Lower leg skin (tissue), 4 donors: Measurements from ENCODE around the gene PRPF8. TPM values are rescaled to one million over a fixed set of nuclear protein-coding genes. Genes with fewer than 3 reads are reported as not detected.
A peak's percentile ranks its signal among the peaks of the same experiment; 100 is the strongest.

Experiments used
- DNase-seq, 2 donors: peaks; one replicate each; pipeline ENCODE4 v3.0.0-alpha.2; 2019; ENCODE audit warnings: low spot score in 2 of 2
- H3K4me3 ChIP-seq: fragments of 200-600 bp; sonication (generic); 2 replicates; pipeline ENCODE4 v1.5.1; 2017; ENCODE audit warnings: mild to moderate bottlenecking, low read depth; ENCODE audit not compliant: poor library complexity, severe bottlenecking
- POLR2A ChIP-seq, 2 donors: fragments of 450-650 bp; IDR thresholded peaks; one replicate each; pipeline ENCODE4 v1.6.1; 2016 to 2017; ENCODE audit warnings: antibody characterized with exemption in 2 of 2, mild to moderate bottlenecking in 1 of 2, moderate library complexity in 1 of 2
- WGBS, 2 donors: methylation state at CpG; one replicate each; pipeline ENCODE4 v1.1.5; 2018; 5-methylcytosine and 5-hydroxymethylcytosine counted together
- intact Hi-C: fragments of 100-400 bp; cut with DNase I; formaldehyde crosslinking; loops from one replicate; pipeline ENCODE4 v1.15.0; 2023; ENCODE audit warnings: low total_unique reads
- total RNA-seq, 4 donors: library from RNA; depleted of rRNA; stranded (reverse); fragments of >200 nt; gene quantifications; one replicate each; pipeline ENCODE4 v1.1.0, GENCODE V29; 2016
- TF ChIP-seq, protein P1 (sequence below), 3 donors: fragments of 450-650 bp; IDR thresholded peaks; one replicate each; pipeline ENCODE4 v1.5.1; 2016; ENCODE audit warnings: antibody characterized with exemption in 3 of 3, mild to moderate bottlenecking in 3 of 3, moderate library complexity in 2 of 3

Gene PRPF8
- total RNA-seq, 4 donors from 2014 or later, result 140 to 228 (median 173) TPM

DNA sequence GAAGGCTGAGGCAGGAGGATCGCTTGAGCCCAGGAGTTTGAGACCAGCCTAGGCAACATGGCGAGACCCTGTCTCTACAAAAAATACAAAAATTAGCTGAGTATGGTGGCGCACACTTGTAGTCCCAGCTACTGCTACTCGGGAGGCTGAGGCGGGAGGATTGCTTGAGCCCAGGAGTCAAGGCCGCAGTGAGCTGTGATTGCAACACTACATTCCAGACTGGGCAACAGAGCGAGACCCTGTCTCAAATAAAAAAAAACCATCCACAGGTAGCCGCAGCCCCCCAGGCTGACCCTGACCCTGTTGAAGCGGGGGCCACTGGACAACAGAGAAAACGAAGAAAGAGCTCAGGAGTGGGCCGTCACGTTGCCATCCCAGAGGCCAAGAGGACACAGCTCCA is 60.0 kb downstream of the PRPF8 start:
- no peak for TF ChIP-seq POLR2A (IDR thresholded peaks at IDR 0.05)
- TF ChIP-seq, protein P1, sequence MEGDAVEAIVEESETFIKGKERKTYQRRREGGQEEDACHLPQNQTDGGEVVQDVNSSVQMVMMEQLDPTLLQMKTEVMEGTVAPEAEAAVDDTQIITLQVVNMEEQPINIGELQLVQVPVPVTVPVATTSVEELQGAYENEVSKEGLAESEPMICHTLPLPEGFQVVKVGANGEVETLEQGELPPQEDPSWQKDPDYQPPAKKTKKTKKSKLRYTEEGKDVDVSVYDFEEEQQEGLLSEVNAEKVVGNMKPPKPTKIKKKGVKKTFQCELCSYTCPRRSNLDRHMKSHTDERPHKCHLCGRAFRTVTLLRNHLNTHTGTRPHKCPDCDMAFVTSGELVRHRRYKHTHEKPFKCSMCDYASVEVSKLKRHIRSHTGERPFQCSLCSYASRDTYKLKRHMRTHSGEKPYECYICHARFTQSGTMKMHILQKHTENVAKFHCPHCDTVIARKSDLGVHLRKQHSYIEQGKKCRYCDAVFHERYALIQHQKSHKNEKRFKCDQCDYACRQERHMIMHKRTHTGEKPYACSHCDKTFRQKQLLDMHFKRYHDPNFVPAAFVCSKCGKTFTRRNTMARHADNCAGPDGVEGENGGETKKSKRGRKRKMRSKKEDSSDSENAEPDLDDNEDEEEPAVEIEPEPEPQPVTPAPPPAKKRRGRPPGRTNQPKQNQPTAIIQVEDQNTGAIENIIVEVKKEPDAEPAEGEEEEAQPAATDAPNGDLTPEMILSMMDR (IDR thresholded peaks at IDR 0.05), result no peak

DNA sequence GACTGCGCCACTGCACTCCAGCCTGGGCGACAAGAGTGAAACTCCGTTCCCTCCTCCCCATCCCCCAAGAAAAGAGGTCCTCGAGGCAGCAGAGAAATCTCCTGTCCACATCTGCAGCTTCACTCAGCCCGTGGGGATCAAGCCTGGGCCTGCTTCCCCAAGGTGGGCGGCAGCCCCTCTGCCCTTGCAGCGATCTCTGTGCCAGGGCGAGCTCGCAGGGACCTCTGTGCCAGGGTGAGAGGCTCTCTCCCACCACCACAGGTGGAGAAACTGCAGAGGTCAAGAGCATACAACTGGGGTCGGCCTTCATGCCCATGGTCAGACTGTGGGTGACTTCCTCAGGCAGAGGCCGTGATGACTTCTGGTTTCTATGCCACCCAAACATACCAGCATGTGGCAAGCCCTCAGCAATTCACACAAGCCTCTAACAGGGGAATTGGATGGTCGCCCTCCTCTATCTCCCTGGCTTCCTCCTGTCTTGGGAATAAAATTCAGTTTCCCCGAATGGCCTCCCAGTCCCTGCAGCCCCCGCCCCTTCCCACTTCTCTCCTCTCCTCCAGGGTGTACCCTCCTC is 61.5 kb downstream of the PRPF8 start:
- H3K4me3 ChIP-seq, result no peak overlapping the region
- TF ChIP-seq, protein P1 (IDR thresholded peaks at IDR 0.05), result no peak
- no peak for TF ChIP-seq POLR2A (IDR thresholded peaks at IDR 0.05)
- WGBS, 2 donors, result 87 to 90% methylated on average over 14 of the region's 14 CpGs
- DNase-seq, result no peak
- intact Hi-C loops, result loop anchor here (10.0 kb wide), 1 partner anchor 258 kb away; no protein-coding TSS in a partner anchor

More for the DNA sequence above, 60.0 kb downstream of the PRPF8 start:
- H3K4me3 ChIP-seq, result no peak overlapping the region
- WGBS, 2 donors, result 87 to 89% methylated on average over 12 of the region's 12 CpGs
- intact Hi-C loops, result loop anchor here (10.0 kb wide), 1 partner anchor 260 kb away; no protein-coding TSS in a partner anchor
- DNase-seq, result no peak

DNA sequence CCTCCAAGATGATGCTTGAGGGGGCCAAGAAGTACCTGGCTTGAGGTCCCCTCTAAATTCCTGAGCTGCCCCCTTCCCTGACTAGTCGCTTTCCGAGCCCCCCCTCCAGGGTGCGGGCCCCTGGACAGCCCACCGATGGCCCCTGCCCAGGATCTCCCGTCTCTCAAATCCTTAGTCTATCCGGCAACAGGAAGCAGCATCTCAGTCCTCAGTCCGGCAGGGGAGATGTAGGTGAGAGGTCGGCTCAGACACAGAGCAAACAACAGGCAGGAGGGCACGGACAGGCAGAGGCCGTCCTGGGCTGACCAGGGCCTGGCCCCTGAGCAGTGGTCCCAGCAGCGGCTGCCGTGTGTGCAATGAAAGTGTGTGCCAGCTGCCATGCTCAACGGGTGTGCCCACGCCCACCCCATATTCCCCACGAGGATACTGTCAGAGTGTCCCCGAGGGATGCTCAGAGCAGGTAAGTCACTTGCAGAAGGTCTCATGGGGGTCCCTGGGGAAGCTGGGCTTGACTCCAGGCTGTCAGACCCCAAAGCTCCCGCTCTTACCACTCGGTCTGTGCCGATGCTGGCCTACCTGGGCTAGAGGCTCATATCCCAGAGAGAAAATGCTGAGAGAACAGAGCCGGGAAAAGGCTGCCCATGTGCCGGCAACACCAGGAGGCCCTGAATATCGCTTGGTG is 63.3 kb downstream of the PRPF8 start:
- TF ChIP-seq, protein P1 (IDR thresholded peaks at IDR 0.05), result no peak
- TF ChIP-seq POLR2A (IDR thresholded peaks at IDR 0.05), result no peak
- WGBS, 2 donors, result 84% methylated on average over 17 to 22 of the region's 22 CpGs
- intact Hi-C loops, result loop anchor here (10.0 kb wide), 1 partner anchor 257 kb away; no protein-coding TSS in a partner anchor
- H3K4me3 ChIP-seq, result no peak overlapping the region
- no peak for DNase-seq

DNA sequence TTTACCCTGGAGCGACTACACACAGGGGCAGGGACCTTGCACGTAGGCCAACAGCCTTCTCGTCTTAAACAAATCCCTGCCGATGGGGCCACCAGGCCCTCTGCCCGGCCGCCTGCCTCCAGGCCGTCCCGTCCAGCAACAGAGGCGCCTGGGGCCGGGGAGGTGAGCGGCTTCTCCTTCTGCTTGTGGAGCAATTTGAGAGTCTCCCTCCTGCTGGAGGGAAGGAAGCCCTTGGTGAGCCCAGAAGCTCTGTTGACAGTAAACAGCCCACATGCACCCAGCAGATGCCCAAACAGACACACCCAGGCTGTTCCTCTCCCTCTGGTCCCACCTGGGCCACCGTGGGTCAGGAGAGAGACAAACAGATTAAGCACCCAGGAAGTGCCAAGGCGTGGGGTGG is 64.2 kb downstream of the PRPF8 start:
- H3K4me3 ChIP-seq, result no peak overlapping the region
- no peak for DNase-seq
- WGBS, 2 donors, result 84 to 93% methylated on average over 12 to 13 of the region's 13 CpGs
- intact Hi-C loops, result loop anchor here (10.0 kb wide), 1 partner anchor 256 kb away; no protein-coding TSS in a partner anchor
- TF ChIP-seq, protein P1 (IDR thresholded peaks at IDR 0.05), result no peak
- TF ChIP-seq POLR2A (IDR thresholded peaks at IDR 0.05), result no peak

DNA sequence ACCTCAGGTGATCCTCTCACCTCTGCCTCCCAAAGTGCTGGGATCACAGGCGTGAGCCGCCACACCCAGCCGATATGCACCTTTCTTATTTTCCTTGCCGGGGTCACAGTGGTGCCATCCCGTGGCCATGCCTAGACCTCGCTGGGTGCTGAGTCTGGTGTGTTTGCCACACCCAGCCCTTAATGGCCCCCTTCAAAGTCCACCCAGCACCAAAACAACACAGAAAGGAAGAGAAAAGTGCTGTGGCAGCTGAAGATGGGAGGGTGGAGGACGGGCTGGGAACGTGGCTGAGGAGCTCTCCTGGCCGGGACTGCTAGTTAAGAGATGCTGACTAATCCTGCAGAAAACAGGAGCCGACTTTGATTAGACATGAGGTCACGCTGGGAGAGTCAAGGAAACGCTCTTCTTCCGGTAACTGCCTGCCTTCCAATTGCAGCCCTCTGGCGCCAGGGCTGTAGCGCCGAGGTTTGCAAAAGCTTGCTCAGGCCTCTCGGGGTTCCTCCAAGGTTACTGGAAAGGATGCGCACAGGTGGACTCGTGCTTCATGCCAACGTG is 67.0 kb downstream of the PRPF8 start:
- DNase-seq, result peak in 1 of 2 donors; percentile 47
- WGBS, 2 donors, result 28 to 56% methylated on average over 20 of the region's 20 CpGs
- no peak overlapping the region for H3K4me3 ChIP-seq
- TF ChIP-seq POLR2A (IDR thresholded peaks at IDR 0.05), result no peak
- TF ChIP-seq, protein P1 (IDR thresholded peaks at IDR 0.05), result no peak
- intact Hi-C loops, result no loop called here
